Measurements from ENCODE around the gene DDR1. TPM values are rescaled to one million over a fixed set of nuclear protein-coding genes. Genes with fewer than 3 reads are reported as not detected.

DDR1 gene
- polyA plus RNA-seq, 1 donor from 2014 or later: 196 TPM

DNA sequence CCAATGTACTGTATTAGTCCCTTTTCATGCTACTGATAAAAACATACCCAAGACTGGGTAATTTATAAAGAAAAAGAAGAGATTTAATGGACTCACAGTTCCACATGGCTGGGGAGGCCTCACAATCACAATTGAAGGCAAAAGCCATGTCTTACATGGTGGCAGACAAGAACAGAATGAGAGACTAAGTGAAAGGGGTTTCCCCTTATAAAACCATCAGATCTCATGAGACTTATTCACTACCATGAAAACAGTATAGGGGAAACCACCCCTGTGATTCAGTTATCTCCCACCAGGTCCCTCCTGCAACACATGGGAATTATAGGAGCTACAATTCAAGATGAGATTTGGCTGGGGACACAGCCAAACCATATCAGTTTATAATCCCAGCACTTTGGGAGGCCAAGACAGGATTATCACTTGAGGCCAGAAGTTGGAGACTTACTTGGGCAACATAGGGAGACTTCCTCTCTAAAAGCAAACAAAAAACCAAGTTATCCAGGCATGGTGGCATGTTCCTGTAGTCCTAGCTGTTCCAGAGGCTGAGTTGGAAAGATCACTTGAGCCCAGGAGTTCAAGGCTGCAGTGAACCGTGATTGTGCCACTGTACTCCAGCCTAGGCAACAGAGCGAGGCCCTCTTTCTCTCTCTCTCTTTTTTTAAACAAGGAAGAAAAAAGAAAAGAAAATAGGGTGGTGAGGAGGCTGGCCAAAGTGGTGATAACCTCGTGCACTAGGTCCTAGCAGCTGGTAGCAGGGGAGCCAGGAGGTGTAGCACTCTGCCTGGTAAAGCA, 22.9 kb upstream of the DDR1 start:
- H2AFZ ChIP-seq (ENCODE audit: low read depth, low read length): no peak overlapping the region
- H3K79me2 ChIP-seq (replicated peaks; ENCODE audit: insufficient read depth, low read length): no peaks in the 10 kb centered on the region
- no peak overlapping the region for H3K27ac ChIP-seq (ENCODE audit: low read length)
- H3K9me2 ChIP-seq (ENCODE audit: insufficient read depth, low read length): no peaks in the 10 kb centered on the region
- H3K9me3 ChIP-seq (ENCODE audit: low read length): no peaks in the 10 kb centered on the region
- H4K20me1 ChIP-seq (ENCODE audit: insufficient read depth): no peaks in the 10 kb centered on the region
- no peaks in the 10 kb centered on the region for H3K36me3 ChIP-seq (ENCODE audit: insufficient read depth, low read length)
- no peaks in the 10 kb centered on the region for H3K27me3 ChIP-seq (ENCODE audit: insufficient read depth, low read depth, low read length)
- no peak overlapping the region for H3K4me3 ChIP-seq (ENCODE audit: low read length)
- H3K4me2 ChIP-seq (ENCODE audit: low read length): no peak overlapping the region
- H3F3A ChIP-seq (ENCODE audit: insufficient read depth, low read length, poor library complexity, severe bottlenecking): no peaks in the 10 kb centered on the region
- H3K9ac ChIP-seq (ENCODE audit: low read length): no peak overlapping the region
- TF ChIP-seq POLR2AphosphoS5 (IDR thresholded peaks at IDR 0.05) (no peak), MXI1 (conservative IDR thresholded peaks at IDR 0.05; ENCODE audit: poor library complexity, severe bottlenecking) (no peak), SMC3 (conservative IDR thresholded peaks at IDR 0.05; ENCODE audit: poor library complexity) (no peak), EZH2 (IDR thresholded peaks at IDR 0.05; ENCODE audit: borderline replicate concordance, insufficient read depth, low read length, poor library complexity, severe bottlenecking) (no peak), RAD21 (conservative IDR thresholded peaks at IDR 0.05) (no peak), EP300 (conservative IDR thresholded peaks at IDR 0.05; ENCODE audit: poor library complexity, severe bottlenecking) (no peak), TAF1 (IDR thresholded peaks at IDR 0.05; ENCODE audit: low read depth) (no peak)
- TF ChIP-seq, protein P1, sequence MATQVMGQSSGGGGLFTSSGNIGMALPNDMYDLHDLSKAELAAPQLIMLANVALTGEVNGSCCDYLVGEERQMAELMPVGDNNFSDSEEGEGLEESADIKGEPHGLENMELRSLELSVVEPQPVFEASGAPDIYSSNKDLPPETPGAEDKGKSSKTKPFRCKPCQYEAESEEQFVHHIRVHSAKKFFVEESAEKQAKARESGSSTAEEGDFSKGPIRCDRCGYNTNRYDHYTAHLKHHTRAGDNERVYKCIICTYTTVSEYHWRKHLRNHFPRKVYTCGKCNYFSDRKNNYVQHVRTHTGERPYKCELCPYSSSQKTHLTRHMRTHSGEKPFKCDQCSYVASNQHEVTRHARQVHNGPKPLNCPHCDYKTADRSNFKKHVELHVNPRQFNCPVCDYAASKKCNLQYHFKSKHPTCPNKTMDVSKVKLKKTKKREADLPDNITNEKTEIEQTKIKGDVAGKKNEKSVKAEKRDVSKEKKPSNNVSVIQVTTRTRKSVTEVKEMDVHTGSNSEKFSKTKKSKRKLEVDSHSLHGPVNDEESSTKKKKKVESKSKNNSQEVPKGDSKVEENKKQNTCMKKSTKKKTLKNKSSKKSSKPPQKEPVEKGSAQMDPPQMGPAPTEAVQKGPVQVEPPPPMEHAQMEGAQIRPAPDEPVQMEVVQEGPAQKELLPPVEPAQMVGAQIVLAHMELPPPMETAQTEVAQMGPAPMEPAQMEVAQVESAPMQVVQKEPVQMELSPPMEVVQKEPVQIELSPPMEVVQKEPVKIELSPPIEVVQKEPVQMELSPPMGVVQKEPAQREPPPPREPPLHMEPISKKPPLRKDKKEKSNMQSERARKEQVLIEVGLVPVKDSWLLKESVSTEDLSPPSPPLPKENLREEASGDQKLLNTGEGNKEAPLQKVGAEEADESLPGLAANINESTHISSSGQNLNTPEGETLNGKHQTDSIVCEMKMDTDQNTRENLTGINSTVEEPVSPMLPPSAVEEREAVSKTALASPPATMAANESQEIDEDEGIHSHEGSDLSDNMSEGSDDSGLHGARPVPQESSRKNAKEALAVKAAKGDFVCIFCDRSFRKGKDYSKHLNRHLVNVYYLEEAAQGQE (IDR thresholded peaks at IDR 0.05; ENCODE audit: borderline replicate concordance): no peak
- TF ChIP-seq, protein P2, sequence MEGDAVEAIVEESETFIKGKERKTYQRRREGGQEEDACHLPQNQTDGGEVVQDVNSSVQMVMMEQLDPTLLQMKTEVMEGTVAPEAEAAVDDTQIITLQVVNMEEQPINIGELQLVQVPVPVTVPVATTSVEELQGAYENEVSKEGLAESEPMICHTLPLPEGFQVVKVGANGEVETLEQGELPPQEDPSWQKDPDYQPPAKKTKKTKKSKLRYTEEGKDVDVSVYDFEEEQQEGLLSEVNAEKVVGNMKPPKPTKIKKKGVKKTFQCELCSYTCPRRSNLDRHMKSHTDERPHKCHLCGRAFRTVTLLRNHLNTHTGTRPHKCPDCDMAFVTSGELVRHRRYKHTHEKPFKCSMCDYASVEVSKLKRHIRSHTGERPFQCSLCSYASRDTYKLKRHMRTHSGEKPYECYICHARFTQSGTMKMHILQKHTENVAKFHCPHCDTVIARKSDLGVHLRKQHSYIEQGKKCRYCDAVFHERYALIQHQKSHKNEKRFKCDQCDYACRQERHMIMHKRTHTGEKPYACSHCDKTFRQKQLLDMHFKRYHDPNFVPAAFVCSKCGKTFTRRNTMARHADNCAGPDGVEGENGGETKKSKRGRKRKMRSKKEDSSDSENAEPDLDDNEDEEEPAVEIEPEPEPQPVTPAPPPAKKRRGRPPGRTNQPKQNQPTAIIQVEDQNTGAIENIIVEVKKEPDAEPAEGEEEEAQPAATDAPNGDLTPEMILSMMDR (IDR thresholded peaks at IDR 0.05; ENCODE audit: poor library complexity, severe bottlenecking): no peak

DNA sequence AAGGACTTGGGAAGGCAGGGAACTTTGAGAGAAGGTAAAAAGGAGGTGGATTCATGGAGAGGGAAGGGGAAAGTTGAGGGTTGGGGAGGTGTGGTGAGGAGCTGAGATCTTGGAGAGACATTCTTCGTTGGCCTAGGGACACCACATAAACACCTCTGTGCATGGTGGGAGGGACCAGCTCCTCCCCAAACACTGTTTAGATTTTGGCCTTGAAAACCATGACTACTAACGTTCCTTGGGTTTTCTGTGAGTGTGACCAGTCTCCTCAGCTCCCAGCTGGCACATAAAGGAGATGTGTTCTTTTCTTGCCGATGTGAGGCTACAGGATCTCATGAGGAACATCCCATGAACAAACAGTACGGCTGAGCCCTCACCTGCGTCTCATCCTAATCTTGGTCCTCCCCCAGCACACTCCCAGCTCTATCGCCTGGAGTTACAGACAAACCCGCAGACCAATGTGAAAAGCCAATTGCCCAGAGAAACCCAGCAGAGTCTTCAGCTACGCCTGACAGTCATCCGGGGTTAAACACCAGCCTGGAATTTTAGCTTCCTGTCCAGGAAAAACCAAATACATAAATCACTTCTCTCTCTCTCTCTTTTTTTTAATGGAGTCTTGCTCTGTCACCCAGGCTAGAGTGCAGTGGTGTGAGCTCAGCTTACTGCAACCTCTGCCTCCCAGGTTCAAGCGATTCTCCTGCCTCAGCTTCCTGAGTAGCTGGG, 22.0 kb upstream of the DDR1 start:
- TF ChIP-seq, protein P2 (IDR thresholded peaks at IDR 0.05; ENCODE audit: poor library complexity, severe bottlenecking): no peak
- TF ChIP-seq POLR2AphosphoS5 (IDR thresholded peaks at IDR 0.05) (no peak), EZH2 (IDR thresholded peaks at IDR 0.05; ENCODE audit: borderline replicate concordance, insufficient read depth, low read length, poor library complexity, severe bottlenecking) (no peak), MXI1 (conservative IDR thresholded peaks at IDR 0.05; ENCODE audit: poor library complexity, severe bottlenecking) (no peak), EP300 (conservative IDR thresholded peaks at IDR 0.05; ENCODE audit: poor library complexity, severe bottlenecking) (no peak)
- TF ChIP-seq, protein P1 (IDR thresholded peaks at IDR 0.05; ENCODE audit: borderline replicate concordance): no peak
- no peak overlapping the region for H3K27ac ChIP-seq (ENCODE audit: low read length)
- H4K20me1 ChIP-seq (ENCODE audit: insufficient read depth): no peaks in the 10 kb centered on the region
- H3K9me3 ChIP-seq (ENCODE audit: low read length): no peaks in the 10 kb centered on the region
- H3K36me3 ChIP-seq (ENCODE audit: insufficient read depth, low read length): no peaks in the 10 kb centered on the region
- no peak overlapping the region for H3K4me3 ChIP-seq (ENCODE audit: low read length)
- H3K9me2 ChIP-seq (ENCODE audit: insufficient read depth, low read length): no peaks in the 10 kb centered on the region
- H2AFZ ChIP-seq (ENCODE audit: low read depth, low read length): no peak overlapping the region
- H3K9ac ChIP-seq (ENCODE audit: low read length): no peak overlapping the region
- H3K27me3 ChIP-seq (ENCODE audit: insufficient read depth, low read depth, low read length): no peaks in the 10 kb centered on the region
- no peaks in the 10 kb centered on the region for H3F3A ChIP-seq (ENCODE audit: insufficient read depth, low read length, poor library complexity, severe bottlenecking)
- no peak overlapping the region for H3K4me2 ChIP-seq (ENCODE audit: low read length)
- H3K79me2 ChIP-seq (replicated peaks; ENCODE audit: insufficient read depth, low read length): no peaks in the 10 kb centered on the region
